Measurements from ENCODE around the gene LATS2.

DNA sequence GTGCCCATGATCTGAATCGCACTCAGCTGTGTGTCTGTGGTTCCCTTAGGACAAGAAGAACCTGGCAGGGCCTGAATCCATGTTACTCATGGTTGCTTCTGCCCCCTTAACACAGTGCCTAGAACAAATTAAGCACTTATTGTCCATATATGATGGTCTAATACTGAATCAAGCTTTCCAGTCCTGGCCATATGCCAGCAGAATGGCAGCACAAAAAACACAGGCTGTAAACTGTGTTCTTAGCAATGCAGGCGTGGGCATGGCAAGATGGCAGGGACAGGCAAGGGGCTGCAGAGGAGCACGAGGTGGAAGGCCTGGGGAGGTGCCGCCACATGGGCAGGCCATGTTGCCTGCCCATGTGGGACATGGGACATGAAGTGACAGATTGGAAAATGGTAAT, 68.2 kb downstream of the LATS2 start:
- TF ChIP-seq, protein P1, sequence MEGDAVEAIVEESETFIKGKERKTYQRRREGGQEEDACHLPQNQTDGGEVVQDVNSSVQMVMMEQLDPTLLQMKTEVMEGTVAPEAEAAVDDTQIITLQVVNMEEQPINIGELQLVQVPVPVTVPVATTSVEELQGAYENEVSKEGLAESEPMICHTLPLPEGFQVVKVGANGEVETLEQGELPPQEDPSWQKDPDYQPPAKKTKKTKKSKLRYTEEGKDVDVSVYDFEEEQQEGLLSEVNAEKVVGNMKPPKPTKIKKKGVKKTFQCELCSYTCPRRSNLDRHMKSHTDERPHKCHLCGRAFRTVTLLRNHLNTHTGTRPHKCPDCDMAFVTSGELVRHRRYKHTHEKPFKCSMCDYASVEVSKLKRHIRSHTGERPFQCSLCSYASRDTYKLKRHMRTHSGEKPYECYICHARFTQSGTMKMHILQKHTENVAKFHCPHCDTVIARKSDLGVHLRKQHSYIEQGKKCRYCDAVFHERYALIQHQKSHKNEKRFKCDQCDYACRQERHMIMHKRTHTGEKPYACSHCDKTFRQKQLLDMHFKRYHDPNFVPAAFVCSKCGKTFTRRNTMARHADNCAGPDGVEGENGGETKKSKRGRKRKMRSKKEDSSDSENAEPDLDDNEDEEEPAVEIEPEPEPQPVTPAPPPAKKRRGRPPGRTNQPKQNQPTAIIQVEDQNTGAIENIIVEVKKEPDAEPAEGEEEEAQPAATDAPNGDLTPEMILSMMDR (IDR thresholded peaks at IDR 0.05), result no peak
- TF ChIP-seq POLR2A (IDR thresholded peaks at IDR 0.05) (no peak), POLR2AphosphoS5 (IDR thresholded peaks at IDR 0.05; ENCODE audit: insufficient read depth in 1 of 2, low read depth in 1 of 2) (no peak)
